HG03159 (cell line): ENCODE results near the gene TXNDC12.
A peak's percentile ranks its signal among the peaks of the same experiment; 100 is the strongest.

Experiments
- ATAC-seq: cut with Tn5 transposase; IDR thresholded peaks from one replicate; pipeline ENCODE4 v1.9.1; 2021; ENCODE audit warnings: mild to moderate bottlenecking, moderate library complexity; ENCODE audit not compliant: unreplicated experiment

The TXNDC12 gene

DNA sequence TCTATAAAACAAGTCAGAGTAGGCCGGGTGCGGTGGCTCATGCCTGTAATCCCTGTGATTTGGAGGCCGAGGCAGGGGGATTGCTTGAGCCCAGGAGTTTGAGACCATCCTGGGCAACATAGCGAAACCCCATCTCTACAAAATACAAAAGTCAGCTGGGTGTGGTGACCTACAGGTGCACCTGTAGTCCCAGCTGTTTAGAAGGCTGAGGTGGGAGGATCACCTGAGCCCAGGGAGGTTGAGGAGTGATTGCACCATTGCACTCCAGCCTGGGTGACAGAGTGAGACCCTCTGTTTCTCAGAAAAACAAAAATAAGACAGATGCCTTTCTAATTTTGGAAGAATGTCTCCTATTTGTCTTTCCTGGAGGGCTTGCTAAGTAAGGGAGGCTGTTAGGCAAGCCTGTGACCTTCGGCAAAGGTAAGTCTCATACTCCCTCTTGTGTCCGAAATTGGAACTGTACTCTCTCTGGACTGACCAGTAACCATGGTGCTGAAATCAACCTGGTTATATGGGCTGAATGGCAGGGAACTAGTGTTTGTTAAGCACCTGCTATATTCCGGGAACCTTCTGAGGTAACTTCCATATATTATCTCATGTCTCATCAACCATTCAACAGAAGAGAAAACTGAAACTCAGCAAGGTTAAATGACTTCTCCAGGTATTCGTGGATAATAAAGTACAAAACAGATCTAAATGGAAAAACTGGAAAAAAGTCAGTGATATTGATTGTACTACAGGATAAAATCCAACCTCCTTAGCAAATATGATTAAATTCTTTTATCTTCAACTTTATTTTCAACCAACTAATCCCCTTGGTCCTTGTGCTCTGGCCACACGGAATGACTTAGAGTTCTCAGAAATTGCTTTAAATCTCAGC, 52.7 kb downstream of the TXNDC12 start:
- peak; percentile 83 for ATAC-seq

DNA sequence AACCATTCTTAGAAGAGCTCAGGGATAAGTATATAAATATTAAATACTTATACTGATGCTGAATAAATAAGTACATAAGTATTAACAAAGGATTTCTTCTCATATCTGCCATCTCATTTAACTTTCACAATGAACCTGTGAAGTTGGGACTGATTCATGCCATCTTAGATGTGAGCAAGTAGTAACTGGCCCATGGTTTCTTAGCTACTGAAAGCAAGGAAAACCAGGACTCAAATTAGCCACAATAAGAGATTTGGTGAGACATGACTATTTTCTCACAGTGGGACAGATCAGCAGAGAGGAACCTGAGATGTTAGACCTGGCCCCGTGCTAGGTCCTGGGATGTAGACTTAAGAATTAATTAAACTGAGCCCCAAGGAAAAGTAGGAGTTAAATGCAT, 56.3 kb downstream of the TXNDC12 start:
- no peak for ATAC-seq

DNA sequence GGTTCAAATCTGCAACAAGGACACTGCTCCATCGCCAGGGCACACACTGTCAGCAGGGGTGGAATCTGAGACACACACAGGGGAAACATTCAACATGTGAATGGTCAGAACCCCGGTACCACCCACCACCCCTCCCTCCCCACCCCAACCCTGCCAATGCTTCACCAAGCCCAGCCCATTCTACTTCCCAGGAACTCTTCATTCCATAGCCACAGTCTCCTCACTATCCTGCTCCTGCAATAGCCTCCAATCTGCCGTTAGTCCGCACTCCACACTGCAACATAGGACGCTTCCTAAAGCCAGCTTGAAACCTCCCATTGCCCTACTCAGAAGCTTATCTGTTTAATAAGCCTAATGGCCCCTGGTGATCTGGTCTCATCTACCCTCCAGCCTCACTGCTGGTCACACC, 57.0 kb downstream of the TXNDC12 start:
- ATAC-seq = no peak

DNA sequence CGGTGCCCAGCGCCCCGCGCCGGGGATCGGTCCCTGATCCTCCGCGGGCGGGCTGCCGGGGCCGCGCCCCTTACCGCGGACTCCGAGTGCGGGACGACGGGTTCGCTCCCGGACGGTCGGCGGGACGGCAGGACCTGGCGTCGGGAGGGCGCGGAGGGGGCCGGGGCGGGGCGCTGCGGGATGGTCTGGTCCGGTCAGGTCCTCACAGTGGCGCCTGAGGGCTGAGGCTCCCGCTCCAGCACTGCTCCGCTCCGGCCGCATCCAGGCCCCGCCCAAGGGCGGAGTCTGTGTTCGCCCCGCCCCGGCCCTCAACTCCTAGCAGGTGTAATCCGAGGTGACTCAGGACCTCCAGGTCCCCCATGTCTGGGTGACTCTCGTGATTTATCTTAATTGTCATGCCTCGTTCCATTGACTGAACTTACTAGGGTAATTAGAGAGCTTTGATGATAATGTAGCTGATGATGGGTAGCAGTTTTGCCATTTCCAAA, 64.5 kb downstream of the TXNDC12 start, which contains the start of gene RAB3B:
Gene RAB3B, minus strand, starts transcription at position 223 of the 488 bp plus-strand sequence. CDS start 13,583 bp downstream, outside the sequence.
- peak; percentile 70 for ATAC-seq

DNA sequence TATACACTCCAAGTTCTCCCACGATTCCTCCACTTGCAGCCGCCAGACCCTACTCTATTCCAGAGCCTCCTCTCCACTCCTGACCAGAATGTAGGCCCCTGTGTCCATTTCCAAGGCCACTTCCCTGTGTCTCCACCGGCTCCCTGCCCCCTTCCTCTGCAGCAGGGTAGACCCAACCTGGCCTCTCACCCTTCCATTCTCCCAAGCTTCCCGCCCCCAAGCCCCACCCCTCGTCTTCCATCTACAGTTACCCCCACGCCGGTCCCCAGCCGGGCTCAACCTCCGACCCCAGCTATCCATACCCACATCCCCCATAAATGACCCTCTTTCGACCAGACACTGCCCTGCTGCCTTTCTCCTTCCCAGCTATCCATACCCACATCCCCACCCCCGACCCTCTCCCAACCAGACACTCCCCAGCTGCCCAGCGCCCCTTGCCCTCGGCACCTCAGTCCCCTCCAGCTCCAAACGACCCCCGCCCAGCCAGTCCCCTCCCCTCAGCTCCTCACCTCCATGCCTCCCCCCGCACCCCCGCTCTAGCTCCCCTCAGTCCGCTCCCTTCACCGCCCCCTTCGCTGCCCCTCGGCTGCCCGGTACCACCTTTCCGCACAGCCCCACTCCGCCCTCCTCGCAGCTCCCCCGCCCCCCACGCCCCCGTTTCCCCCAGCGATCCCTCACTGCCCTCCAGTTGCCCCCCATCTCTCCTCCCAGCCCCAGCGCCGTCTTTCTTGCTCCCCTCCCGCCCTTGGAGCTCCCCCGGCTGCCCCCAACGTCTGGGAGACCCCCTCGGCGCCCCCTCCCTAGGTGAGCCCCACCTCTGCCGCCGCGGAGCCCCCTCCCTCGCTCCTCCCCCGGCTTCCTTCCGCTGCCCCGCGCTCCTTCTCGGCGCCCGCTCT, 65.2 kb downstream of the TXNDC12 start:
- ATAC-seq = no peak

DNA sequence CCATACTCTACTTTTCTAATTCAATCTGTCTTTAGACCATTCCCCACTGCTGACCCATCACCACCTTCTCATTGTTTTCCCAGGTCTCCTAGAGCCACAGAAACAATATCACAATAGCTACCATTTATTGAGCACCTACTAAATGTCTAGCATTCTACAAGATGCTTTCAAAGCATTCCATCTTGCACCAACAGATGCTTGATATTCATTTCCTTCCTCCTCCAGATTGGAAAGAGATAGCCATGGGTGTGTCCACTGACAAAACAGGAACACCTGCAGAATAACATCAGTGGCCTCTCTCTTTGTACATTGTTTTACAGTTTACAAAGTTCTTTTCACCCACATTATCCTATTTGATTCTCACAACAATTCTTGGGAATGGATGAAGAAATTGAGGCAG, 66.7 kb downstream of the TXNDC12 start:
- no peak for ATAC-seq

DNA sequence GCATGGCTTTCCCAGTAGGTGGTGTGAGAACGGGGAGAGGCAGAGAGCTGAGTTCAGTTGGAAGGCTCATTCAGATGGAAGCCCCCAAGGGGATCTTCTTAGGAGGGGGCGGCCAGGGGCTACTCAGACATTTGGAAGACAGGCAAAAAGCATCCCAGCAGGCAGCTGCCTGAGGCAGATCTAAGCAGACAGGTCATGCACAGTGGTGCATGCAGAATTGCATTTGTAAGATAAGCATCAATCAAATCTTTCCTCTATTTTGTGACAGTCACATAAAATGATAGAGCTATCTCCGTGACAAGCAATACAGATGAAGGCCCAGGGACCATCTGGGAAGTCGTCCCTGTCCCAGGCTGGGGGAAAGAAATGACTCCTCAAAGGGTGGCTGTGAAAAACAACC, 68.3 kb downstream of the TXNDC12 start:
- no peak for ATAC-seq

DNA sequence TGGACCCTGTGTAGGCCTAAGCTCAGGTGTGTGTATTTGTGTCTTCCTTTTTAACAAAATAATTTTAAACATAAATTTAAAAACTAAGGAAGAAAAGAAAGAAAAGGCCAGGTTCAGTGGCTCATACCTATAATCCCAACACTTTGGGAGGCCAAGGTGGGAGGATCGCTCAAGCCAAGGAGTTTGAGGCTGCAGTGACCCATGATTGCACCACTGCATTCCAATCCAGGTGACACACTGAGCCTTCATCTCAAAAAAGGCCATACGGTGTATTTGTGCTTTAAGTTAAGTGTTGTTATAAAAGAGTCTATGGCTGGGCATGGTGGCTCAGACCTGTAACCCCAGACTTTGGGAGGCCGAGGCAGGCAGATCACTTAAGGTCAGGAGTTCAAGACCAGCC, 72.8 kb downstream of the TXNDC12 start:
- ATAC-seq = no peak

DNA sequence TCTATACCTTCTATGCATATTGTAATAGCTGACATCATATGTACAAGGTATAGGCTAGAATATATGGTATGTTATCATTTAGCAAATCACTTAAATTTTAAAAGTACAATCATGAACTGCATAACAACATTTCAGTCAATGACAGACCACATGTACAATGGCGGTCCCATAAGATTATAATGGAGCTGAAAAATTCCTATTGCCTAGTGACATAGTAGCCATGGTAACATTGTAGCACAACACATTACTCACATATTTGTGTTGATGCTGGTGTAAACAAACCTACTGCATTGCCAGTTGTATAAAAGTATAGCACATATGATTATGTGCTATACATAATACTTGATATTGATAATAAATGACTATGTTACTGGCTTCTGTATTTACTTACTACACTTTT, 73.4 kb downstream of the TXNDC12 start:
- no peak for ATAC-seq

DNA sequence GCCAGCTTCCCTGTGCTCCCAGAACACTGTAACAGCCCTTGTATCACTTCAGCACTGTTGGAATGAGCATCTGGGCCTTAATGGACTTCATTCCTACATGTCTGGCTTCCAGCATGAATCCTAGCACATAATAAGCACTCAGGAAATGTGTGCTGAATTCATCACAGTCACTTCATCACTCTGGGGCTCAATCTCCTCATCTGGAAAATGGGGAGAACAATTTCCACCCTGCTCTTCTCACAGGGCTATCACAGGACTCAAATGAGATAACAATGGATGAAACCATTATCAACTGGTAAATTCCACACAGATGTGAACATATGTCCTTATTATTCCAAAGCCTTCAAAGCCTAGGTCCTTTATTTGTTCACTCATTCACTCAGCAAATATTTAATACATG, 76.9 kb downstream of the TXNDC12 start:
- ATAC-seq = no peak

DNA sequence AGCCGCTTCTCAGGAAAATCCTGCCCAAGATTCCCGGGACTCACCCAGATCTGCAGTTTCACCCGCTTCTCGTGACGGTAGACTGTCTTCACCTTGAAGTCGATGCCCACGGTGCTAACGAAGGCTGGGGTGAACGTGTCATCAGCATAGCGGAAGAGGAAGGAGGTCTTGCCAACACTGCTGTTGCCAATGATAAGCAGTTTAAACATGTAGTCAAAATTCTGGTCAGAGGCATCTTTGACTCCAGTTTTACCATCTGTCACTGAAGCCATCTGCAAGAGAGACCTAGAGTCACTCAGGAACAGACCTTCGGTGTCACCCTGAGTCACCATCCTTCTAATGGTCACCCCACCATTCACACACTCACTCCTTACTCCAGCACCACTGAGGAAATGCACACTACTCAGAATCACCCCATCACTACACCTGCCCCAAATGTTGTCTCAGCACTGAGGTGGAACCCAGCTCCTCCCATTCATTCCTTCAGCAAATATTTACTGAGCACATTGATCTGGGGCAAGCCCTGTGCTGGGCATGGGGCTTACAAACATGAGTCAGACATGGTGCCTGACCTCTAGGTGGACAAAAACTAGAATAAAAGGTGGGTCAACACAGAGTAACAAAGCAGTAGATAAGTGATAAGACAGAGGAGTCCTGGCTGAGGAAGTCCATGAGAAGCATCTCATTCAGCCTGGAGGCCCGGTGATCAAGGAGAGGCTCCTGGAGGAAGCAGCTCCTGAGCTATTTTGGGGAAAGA, 78.0 kb downstream of the TXNDC12 start:
- no peak for ATAC-seq

DNA sequence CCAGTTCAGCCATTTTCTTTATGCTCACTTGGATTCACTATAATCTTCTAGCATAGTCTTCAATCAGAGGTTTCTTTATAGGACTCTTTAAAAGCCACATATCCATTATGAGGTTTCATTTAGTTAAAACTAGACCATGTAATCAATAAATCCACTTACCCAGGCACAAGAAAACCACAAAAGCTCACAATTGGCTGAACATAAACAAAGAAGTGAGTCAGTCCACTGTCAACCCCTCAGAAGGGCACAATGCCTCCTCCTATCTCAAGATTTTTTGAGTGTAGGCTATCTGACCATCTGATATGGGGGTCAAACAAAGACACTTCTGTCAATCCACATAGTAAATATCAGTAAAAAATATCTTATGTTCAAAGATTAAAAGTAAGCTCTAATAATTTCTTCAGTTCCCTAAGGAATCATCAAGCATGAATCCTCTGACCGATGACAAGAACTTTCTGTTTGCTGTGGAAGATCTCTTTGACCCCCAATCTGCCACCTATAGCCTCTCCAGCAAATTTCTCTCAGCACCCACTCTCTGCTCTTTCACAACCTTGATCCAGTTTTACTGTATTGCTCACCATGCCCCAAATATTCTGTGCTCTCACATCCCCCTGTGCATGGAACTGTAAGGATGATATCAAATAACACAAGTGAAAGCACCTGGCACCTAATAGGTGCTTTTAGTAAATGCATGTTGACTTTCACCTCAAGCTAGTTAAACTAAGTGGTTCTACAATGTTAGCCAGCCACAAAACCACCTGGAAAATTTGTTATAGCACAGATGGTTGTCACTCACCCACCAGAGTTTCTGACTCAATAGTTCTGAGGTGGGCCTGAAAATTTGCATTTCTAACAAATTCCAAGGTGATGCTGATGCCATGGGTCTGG, 81.2 kb downstream of the TXNDC12 start:
- no peak for ATAC-seq
